Right lobe of liver (tissue), 6 donors: ENCODE measurements around the gene SLC15A5. TPM values are rescaled to one million over a fixed set of nuclear protein-coding genes. Genes with fewer than 3 reads are reported as not detected.

Source experiments
- ATAC-seq, 4 donors: fragments of 200-7000 bp; cut with Tn5 transposase; one replicate each; pipeline ENCODE4 v1.9.1; 2020; ENCODE audit warnings: mild to moderate bottlenecking in 4 of 4, moderate library complexity in 4 of 4
- DNase-seq, 3 donors: peaks; one replicate each; pipeline ENCODE4 v3.0.0-alpha.2; 2020
- H3K27ac ChIP-seq, 3 donors: fragments of 200-600 bp; one replicate each; pipeline ENCODE4 v1.8.0; 2022
- H3K27me3 ChIP-seq, 2 donors: fragments of 200-600 bp; one replicate each; pipeline ENCODE4 v1.8.0; 2022
- H3K36me3 ChIP-seq, 4 donors: fragments of 200-600 bp; sonication (generic) in 1 of 4; one replicate each; pipeline versions ENCODE4 v1.5.1 to v1.8.0; 2017 to 2022; ENCODE audit warnings: control low read depth in 1 of 4
- H3K4me1 ChIP-seq, 4 donors: fragments of 200-600 bp; sonication (generic) in 1 of 4; one replicate each; pipeline versions ENCODE4 v1.5.1 to v1.8.0; 2017 to 2022; ENCODE audit warnings: control low read depth in 1 of 4
- H3K4me3 ChIP-seq, 3 donors: fragments of 200-600 bp; one replicate each; pipeline ENCODE4 v1.8.0; 2022
- H3K9me3 ChIP-seq, 4 donors: fragments of 200-600 bp; sonication (generic) in 1 of 4; one replicate each; pipeline versions ENCODE4 v1.5.1 to v1.8.0; 2017 to 2022; ENCODE audit warnings: control low read depth in 1 of 4
- CTCF ChIP-seq, 4 donors: fragments of 200-600 bp in 3 of 4; fragments of 450-650 bp in 1 of 4; IDR thresholded peaks; one replicate each; pipeline versions ENCODE4 v1.5.1 to v1.8.0; 2016 to 2022; ENCODE audit warnings: antibody characterized with exemption in 4 of 4, mild to moderate bottlenecking in 2 of 4
- POLR2A ChIP-seq: fragments of 450-650 bp; IDR thresholded peaks from one replicate; pipeline ENCODE4 v1.6.1; 2017; ENCODE audit warnings: antibody characterized with exemption, mild to moderate bottlenecking
- WGBS: methylation state at CpG from one replicate; pipeline ENCODE4 v1.1.6; 2018; ENCODE audit warnings: low coverage, low lambda C conversion rate; ENCODE audit not compliant: insufficient coverage; ENCODE audit errors: missing lambda C conversion rate; 5-methylcytosine and 5-hydroxymethylcytosine counted together
- intact Hi-C, 2 donors: fragments of 100-400 bp; cut with DNase I; formaldehyde crosslinking; loops; one replicate each; pipeline versions ENCODE4 v1.11.2 to v1.14.1; 2022
- total RNA-seq, 6 experiments: library from RNA; depleted of rRNA in 2 of 6; stranded (reverse); fragments of >200 nt in 2 of 6; fragmentation: NEBNext Ultra II Directional in 3 of 6; extraction: Animal tissue kit (Norgen Biotek cat#: 25700) in 3 of 6; gene quantifications; one replicate each; pipeline versions ENCODE4 v1.1.0 to v1.2.4, GENCODE V29; 2016 to 2023
- donor health status: DM: no; HTN: yes; CAD: no.
- donor health status: DM: no; HTN: no; CAD: no.
- donor health status: DM: no; HTN: no; CAD: no.
- donor health status: DM: no; HTN: yes; CAD: no.
- donor health status: DM: no; HTN: yes; CAD: no.

Gene SLC15A5
- total RNA-seq, 6 experiments from 2014 or later = not detected

- WGBS = 72% methylated on average over 2 of the region's 2 CpGs
- Histone ChIP-seq H3K4me1 (no peaks in the 10 kb centered on the region), H3K27me3 (no peaks in the 10 kb centered on the region), H3K27ac (no peak overlapping the region), H3K4me3 (no peak overlapping the region), H3K36me3 (no peaks in the 10 kb centered on the region), H3K9me3 (no peaks in the 10 kb centered on the region)
- intact Hi-C loops = no loop called here
- DNase-seq = no peak
- ATAC-seq = no peak
- no peak for TF ChIP-seq POLR2A
- no peak for TF ChIP-seq CTCF (IDR thresholded peaks at IDR 0.05)
These were observed 46.2 kb upstream of the SLC15A5 start for GRCh38 chr12:16323638-16324037.

DNA sequence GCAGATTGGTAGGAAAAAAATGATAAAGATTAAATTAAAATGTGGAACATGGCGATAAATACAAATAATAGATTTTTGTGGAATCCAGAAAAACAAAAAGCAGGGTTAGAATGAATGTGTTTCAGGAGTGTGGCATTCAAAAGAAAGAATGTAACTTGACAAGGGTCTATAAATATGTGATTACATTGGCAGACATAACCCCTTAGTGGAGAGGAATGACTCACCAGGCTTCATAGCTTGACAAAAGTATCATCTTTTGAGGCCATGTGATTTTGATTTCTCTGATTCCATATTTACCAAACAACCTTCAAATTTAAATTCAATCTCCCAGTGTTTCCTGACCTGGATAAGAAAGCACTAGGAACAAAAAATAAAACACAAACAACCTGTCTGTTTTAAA, 45.5 kb upstream of the SLC15A5 start:
- no peak for DNase-seq
- intact Hi-C loops = no loop called here
- H3K9me3 ChIP-seq = no peaks in the 10 kb centered on the region
- H3K36me3 ChIP-seq = no peaks in the 10 kb centered on the region
- H3K27me3 ChIP-seq = no peaks in the 10 kb centered on the region
- TF ChIP-seq POLR2A (no peak), CTCF (IDR thresholded peaks at IDR 0.05) (no peak)
- H3K27ac ChIP-seq = no peak overlapping the region
- no peak for ATAC-seq
- WGBS = 87% methylated on average over 1 of the region's 1 CpG
- H3K4me3 ChIP-seq = no peak overlapping the region
- no peaks in the 10 kb centered on the region for H3K4me1 ChIP-seq

- Histone ChIP-seq H3K4me3 (no peak overlapping the region), H3K4me1 (no peaks in the 10 kb centered on the region), H3K27ac (no peak overlapping the region), H3K9me3 (no peaks in the 10 kb centered on the region), H3K36me3 (no peaks in the 10 kb centered on the region), H3K27me3 (no peaks in the 10 kb centered on the region)
- ATAC-seq (peak; percentile 18 to 59 (median 27)), DNase-seq (no peak)
- TF ChIP-seq POLR2A = no peak
- no peak for TF ChIP-seq CTCF (IDR thresholded peaks at IDR 0.05)
- intact Hi-C loops = no loop called here
- WGBS = 17% methylated on average over 1 of the region's 1 CpG
These were observed 33.4 kb upstream of the SLC15A5 start for GRCh38 chr12:16310934-16311333.

- whole genome bisulfite sequencing = 63% methylated on average over 3 of the region's 3 CpGs
- no peaks in the 10 kb centered on the region for H3K36me3 ChIP-seq
- ATAC-seq = no peak
- no peaks in the 10 kb centered on the region for H3K9me3 ChIP-seq
- no peaks in the 10 kb centered on the region for H3K4me1 ChIP-seq
- no peak for DNase-seq
- no peak overlapping the region for H3K4me3 ChIP-seq
- TF ChIP-seq POLR2A (no peak), CTCF (IDR thresholded peaks at IDR 0.05) (no peak)
- no peak overlapping the region for H3K27ac ChIP-seq
- intact Hi-C loops = no loop called here
- no peaks in the 10 kb centered on the region for H3K27me3 ChIP-seq
These were observed 30.5 kb upstream of the SLC15A5 start for GRCh38 chr12:16307856-16308475.

DNA sequence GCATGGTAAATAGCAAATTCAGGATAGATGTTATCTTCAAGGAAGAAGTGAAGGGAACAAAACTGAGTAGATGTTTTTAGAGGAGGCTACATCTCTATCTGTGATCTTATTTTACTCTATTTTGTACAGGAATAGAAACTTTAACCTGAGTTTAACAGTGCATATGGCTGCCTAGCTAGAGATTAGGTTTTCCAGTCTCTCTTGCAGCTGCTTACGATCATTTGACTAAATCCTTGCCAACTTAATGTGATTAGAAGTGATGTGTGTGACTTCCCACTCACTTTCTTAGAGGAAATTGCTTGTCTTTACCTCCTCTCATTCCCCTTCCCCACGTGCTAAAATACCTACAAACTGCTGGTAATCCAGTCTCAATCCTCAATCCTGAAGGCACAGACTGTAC, 26.5 kb upstream of the SLC15A5 start:
- Histone ChIP-seq H3K27me3 (no peaks in the 10 kb centered on the region), H3K36me3 (no peaks in the 10 kb centered on the region), H3K9me3 (no peaks in the 10 kb centered on the region), H3K27ac (no peak overlapping the region), H3K4me1 (no peaks in the 10 kb centered on the region), H3K4me3 (no peak overlapping the region)
- WGBS = 42% methylated on average over 2 of the region's 2 CpGs
- no peak for TF ChIP-seq POLR2A
- no peak for TF ChIP-seq CTCF (IDR thresholded peaks at IDR 0.05)
- DNase-seq (no peak), ATAC-seq (no peak)
- intact Hi-C loops = no loop called here
